Stimulated activated CD8-positive, alpha-beta memory T cell treated with anti-CD3 and anti-CD28 coated beads, Interleukin-2, amount 100 ng/mL, for 1 hour (primary cell): ENCODE results near the gene ADAMTS8.

Experiments
- DNase-seq, 2 donors: peaks; one replicate each; pipeline ENCODE4 v3.0.0-alpha.2; 2020; ENCODE audit warnings: low read depth in 2 of 2

The ADAMTS8 gene

GRCh38 chr11:130397780-130398179 is 30.6 kb downstream of the ADAMTS8 start:
- DNase-seq = no peak

GRCh38 chr11:130396965-130397364 is 31.4 kb downstream of the ADAMTS8 start:
- DNase-seq = no peak

GRCh38 chr11:130394615-130395014 is 33.8 kb downstream of the ADAMTS8 start:
- no peak for DNase-seq

GRCh38 chr11:130391711-130392110 is 36.7 kb downstream of the ADAMTS8 start:
- DNase-seq = no peak

GRCh38 chr11:130390071-130390758 is 38.2 kb downstream of the ADAMTS8 start:
- DNase-seq = no peak

- peak in 1 of 2 donors; percentile 11 for DNase-seq
Observed at GRCh38 chr11:130389335-130389935, 39.0 kb downstream of the ADAMTS8 start.

- DNase-seq = no peak
Observed at GRCh38 chr11:130388607-130389205, 39.7 kb downstream of the ADAMTS8 start.

GRCh38 chr11:130386056-130386455 is 42.4 kb downstream of the ADAMTS8 start:
- no peak for DNase-seq

- DNase-seq = no peak
Observed at GRCh38 chr11:130383344-130384211, 44.8 kb downstream of the ADAMTS8 start.

GRCh38 chr11:130381317-130381716 is 47.1 kb downstream of the ADAMTS8 start:
- no peak for DNase-seq

- DNase-seq = no peak
Observed at GRCh38 chr11:130380778-130381177, 47.6 kb downstream of the ADAMTS8 start.

GRCh38 chr11:130379276-130379675 is 49.1 kb downstream of the ADAMTS8 start:
- no peak for DNase-seq

- no peak for DNase-seq
Observed at GRCh38 chr11:130370845-130371590, 57.4 kb downstream of the ADAMTS8 start.

GRCh38 chr11:130369713-130370112 is 58.7 kb downstream of the ADAMTS8 start:
- no peak for DNase-seq

- no peak for DNase-seq
Observed at GRCh38 chr11:130369141-130369691, 59.2 kb downstream of the ADAMTS8 start.

GRCh38 chr11:130359419-130359818 is 69.0 kb downstream of the ADAMTS8 start:
- DNase-seq = no peak

GRCh38 chr11:130358398-130358797 is 70.0 kb downstream of the ADAMTS8 start:
- no peak for DNase-seq
